PC-3 (cell line): ENCODE measurements around the gene FAM222A.

ENCODE experiments used
- CTCF ChIP-seq: fragments of 300-600 bp; sonication (generic); conservative IDR thresholded peaks from 2 replicates; pipeline ENCODE4 v1.5.1; 2017; ENCODE audit warnings: antibody characterized with exemption, low read depth, mild to moderate bottlenecking, low read length
- EZH2 ChIP-seq: fragments of 300-600 bp; sonication (generic); IDR thresholded peaks from one replicate; pipeline ENCODE4 v1.6.1; 2017; ENCODE audit warnings: antibody characterized with exemption, mild to moderate bottlenecking, low read length; ENCODE audit not compliant: unreplicated experiment
- EZH2phosphoT487 ChIP-seq: fragments of 300-600 bp; sonication (generic); IDR thresholded peaks from 2 replicates; pipeline ENCODE4 v1.6.1; 2018; ENCODE audit warnings: mild to moderate bottlenecking, antibody characterized with exemption, low read length, borderline replicate concordance

GRCh38 chr12:109777544-109777943 is 63.9 kb downstream of the FAM222A start:
- TF ChIP-seq CTCF (no peak), EZH2phosphoT487 (no peak), EZH2 (no peak)
